Prostate gland (tissue), 2 donors: ENCODE data around the gene PHF23.

ENCODE experiments used
- CTCF ChIP-seq, 4 experiments: fragments of 200-600 bp in 2 of 4; fragments of 450-650 bp in 2 of 4; sonication (generic) in 2 of 4; IDR thresholded peaks; 1 replicate in 3 of 4; 2 replicates in 1 of 4; pipeline ENCODE4 v1.5.1; 2016 to 2019; ENCODE audit warnings: antibody characterized with exemption in 4 of 4, mild to moderate bottlenecking in 2 of 4, moderate library complexity in 2 of 4
- POLR2A ChIP-seq: fragments of 450-650 bp; IDR thresholded peaks from one replicate; pipeline ENCODE4 v1.6.1; 2016; ENCODE audit warnings: antibody characterized with exemption, mild to moderate bottlenecking
- POLR2AphosphoS5 ChIP-seq: sonication (generic); formaldehyde crosslinking; IDR thresholded peaks from one replicate; pipeline ENCODE4 v1.6.1; 2017; ENCODE audit warnings: antibody characterized with exemption

GRCh38 chr17:7226721-7227710 lies 12.2 kb downstream of the PHF23 start:
- TF ChIP-seq CTCF (IDR thresholded peaks at IDR 0.05), result no peak
- no peak for TF ChIP-seq POLR2A
- TF ChIP-seq POLR2AphosphoS5, result no peak
